Mucosa of rectum (tissue), 2 donors: ENCODE results near the gene C1QA.
A peak's percentile ranks its signal among the peaks of the same experiment; 100 is the strongest.

ENCODE experiments used
- H3K27ac ChIP-seq, 2 donors: one replicate each; pipeline ENCODE4 v1.7.0; 2013; ENCODE audit warnings: inconsistent platforms in 2 of 2, low read depth in 2 of 2, low read length in 2 of 2
- H3K27me3 ChIP-seq, 2 donors: one replicate each; pipeline ENCODE4 v1.7.0; 2013; ENCODE audit warnings: low read length in 2 of 2; ENCODE audit not compliant: control insufficient read depth in 2 of 2, insufficient read depth in 2 of 2
- H3K36me3 ChIP-seq, 2 donors: one replicate each; pipeline ENCODE4 v1.7.0; 2013; ENCODE audit warnings: low read length in 2 of 2; ENCODE audit not compliant: control insufficient read depth in 2 of 2, insufficient read depth in 2 of 2
- H3K4me1 ChIP-seq, 2 donors: one replicate each; pipeline ENCODE4 v1.7.0; 2013; ENCODE audit warnings: low read length in 2 of 2, mild to moderate bottlenecking in 1 of 2; ENCODE audit not compliant: control insufficient read depth in 2 of 2, insufficient read depth in 2 of 2
- H3K4me3 ChIP-seq, 2 donors: one replicate each; pipeline ENCODE4 v1.7.0; 2013; ENCODE audit warnings: low read length in 2 of 2
- H3K9ac ChIP-seq, 2 donors: one replicate each; pipeline ENCODE4 v1.7.0; 2013; ENCODE audit warnings: low read length in 2 of 2, low read depth in 1 of 2, mild to moderate bottlenecking in 1 of 2
- H3K9me3 ChIP-seq, 2 donors: one replicate each; pipeline ENCODE4 v1.7.0; 2013; ENCODE audit warnings: low read length in 2 of 2; ENCODE audit not compliant: control insufficient read depth in 2 of 2
- donor health status: healthy.
- donor health status: Normal muscosa, but diverticular disease.

Gene C1QA

DNA sequence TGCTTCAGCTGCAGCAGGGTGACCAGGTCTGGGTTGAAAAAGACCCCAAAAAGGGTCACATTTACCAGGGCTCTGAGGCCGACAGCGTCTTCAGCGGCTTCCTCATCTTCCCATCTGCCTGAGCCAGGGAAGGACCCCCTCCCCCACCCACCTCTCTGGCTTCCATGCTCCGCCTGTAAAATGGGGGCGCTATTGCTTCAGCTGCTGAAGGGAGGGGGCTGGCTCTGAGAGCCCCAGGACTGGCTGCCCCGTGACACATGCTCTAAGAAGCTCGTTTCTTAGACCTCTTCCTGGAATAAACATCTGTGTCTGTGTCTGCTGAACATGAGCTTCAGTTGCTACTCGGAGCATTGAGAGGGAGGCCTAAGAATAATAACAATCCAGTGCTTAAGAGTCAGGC, 2.9 kb downstream of the C1QA start:
- Histone ChIP-seq H3K4me3 (peak overlapping the region in 1 of 2 donors; percentile 20), H3K9me3 (no peaks in the 10 kb centered on the region), H3K36me3 (no peaks in the 10 kb centered on the region), H3K4me1 (no peaks in the 10 kb centered on the region), H3K27me3 (peaks cover 2 to 4% of the 10 kb centered on the region in 2 donors), H3K27ac (no peak overlapping the region), H3K9ac (no peak overlapping the region)

DNA sequence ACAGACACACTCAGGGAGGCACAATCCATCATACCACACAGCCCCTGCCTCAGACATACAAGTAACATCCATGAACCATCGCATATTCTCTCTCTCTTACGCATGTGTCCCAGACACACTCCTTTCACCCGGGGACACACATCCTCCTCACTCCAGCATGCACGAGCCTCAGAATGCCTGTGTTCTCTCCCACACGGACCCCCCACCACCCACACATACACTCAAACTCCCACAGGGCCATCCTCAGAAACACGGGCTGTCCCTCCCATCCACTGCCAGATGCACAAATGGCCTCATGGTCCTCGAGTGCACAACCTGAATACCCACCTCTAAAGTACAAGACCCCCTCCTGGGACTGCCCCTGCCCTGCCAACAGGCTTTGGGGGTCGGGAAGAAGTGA, 4.8 kb downstream of the C1QA start:
- Histone ChIP-seq H3K9me3 (no peaks in the 10 kb centered on the region), H3K27ac (no peak overlapping the region), H3K9ac (no peak overlapping the region), H3K4me1 (no peaks in the 10 kb centered on the region), H3K36me3 (no peaks in the 10 kb centered on the region), H3K4me3 (no peak overlapping the region), H3K27me3 (peaks cover 2 to 4% of the 10 kb centered on the region in 2 donors)

DNA sequence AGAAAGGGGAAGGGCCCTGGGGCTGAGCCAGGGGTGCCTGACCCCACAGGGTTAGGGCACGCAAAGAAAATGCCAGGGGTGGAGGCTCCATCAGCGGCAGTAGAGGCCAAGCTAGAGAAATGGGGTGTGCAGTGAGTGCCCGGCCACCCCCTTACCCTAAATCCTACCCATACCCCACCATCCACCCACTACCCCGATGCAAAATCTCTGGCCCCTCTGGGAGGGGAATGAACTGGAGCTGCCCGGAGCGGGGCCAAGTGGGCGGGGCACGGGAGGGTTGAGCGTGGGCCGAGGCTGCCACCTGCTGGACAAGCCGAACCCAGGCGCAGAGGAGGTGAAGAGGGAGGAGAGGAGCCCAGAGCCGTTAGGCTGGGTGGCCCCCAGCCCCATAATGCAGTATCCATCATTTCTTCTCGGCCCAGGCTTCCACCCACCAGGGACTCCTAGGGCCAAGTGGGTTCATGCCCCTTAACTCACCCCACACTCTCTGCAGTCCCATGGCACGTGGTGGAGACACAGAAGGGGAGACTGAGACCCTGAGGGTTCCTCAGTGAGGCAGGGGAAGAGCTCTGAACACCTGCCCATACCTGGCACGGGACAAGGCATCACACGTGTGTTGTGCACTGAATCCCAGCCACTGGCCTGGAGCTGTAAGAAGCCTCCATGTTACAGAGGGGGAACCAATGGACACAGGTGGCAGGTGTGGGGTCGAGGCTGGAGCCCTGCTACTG, 5.6 kb downstream of the C1QA start:
- H3K9me3 ChIP-seq = no peaks in the 10 kb centered on the region
- H3K36me3 ChIP-seq = no peaks in the 10 kb centered on the region
- no peaks in the 10 kb centered on the region for H3K4me1 ChIP-seq
- H3K4me3 ChIP-seq = no peak overlapping the region
- peaks cover 2 to 4% of the 10 kb centered on the region in 2 donors for H3K27me3 ChIP-seq
- no peak overlapping the region for H3K9ac ChIP-seq
- H3K27ac ChIP-seq = no peak overlapping the region

DNA sequence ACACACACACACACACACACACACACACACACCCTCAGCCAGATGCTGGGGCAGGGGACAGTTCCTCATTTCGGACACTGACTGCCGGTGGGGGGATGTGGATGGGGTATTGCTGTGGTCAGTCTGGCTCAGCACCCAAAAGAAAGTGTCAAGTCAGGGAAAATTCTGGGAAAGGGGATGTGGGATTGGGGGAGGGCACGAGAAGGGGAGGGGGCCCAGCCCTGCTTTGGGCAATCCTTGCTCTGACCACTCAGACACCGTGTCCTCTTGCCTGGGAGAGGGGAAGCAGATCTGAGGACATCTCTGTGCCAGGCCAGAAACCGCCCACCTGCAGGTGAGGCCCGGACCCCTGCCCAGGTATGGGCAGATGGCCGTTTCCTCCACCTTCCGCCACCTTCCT, 7.0 kb downstream of the C1QA start, which contains the start of gene C1QC:
TSS of gene C1QC (plus strand) at position 253 of the 400 bp plus-strand sequence. CDS start 391 bp downstream, outside the sequence.
- Histone ChIP-seq H3K4me3 (peak within 1 kb of the TSS; percentile 17 to 31), H3K27ac (peak within 1 kb of the TSS; percentile 61 to 63), H3K4me1 (no peaks in the 10 kb centered on the region), H3K9ac (peak within 1 kb of the TSS in 1 of 2 donors; percentile 34), H3K9me3 (no peaks in the 10 kb centered on the region), H3K36me3 (no peaks in the 10 kb centered on the region), H3K27me3 (peaks cover 0 to 2% of the 10 kb centered on the region in 2 donors)

DNA sequence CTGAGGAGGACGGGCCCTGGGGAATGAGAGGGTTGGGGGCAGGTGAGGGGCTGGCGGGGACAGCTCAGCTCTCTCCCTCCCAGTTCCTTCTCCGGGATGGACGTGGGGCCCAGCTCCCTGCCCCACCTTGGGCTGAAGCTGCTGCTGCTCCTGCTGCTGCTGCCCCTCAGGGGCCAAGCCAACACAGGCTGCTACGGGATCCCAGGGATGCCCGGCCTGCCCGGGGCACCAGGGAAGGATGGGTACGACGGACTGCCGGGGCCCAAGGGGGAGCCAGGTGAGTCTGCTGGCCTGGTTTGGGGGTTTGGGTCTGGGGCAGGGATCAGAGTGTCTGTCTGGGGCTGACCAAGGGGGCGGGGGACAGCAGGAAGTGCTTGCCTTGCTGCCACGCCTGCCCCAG, 7.5 kb downstream of the C1QA start:
- Histone ChIP-seq H3K9me3 (no peaks in the 10 kb centered on the region), H3K4me3 (peak overlapping the region; percentile 17 to 31), H3K4me1 (no peaks in the 10 kb centered on the region), H3K27me3 (peaks cover 0 to 2% of the 10 kb centered on the region in 2 donors), H3K36me3 (no peaks in the 10 kb centered on the region), H3K27ac (peak overlapping the region; percentile 61 to 63), H3K9ac (peak overlapping the region in 1 of 2 donors; percentile 34)

DNA sequence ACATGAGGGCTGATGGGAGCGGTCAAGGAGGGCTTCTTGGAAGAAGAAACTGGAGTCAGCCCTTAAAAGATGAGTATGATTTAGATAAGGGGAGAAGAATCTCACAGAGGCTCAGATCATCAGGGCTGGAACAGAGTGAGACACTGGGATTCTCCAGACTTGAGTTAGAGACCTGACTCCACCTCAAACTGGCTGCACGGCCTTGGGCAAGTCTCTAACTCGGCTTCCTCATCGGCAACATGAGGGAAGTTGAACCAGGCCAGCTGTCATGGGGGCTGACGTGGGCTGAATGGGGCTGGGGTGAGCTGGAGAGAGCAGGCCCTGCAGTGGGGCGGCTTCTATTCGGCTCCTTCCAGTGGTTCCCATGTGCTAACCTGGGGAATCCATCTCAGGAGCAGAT, 9.5 kb downstream of the C1QA start:
- peaks cover 0 to 2% of the 10 kb centered on the region in 2 donors for H3K27me3 ChIP-seq
- no peaks in the 10 kb centered on the region for H3K9me3 ChIP-seq
- H3K36me3 ChIP-seq = no peaks in the 10 kb centered on the region
- peak overlapping the region; percentile 3 to 11 for H3K27ac ChIP-seq
- H3K9ac ChIP-seq = no peak overlapping the region
- no peak overlapping the region for H3K4me3 ChIP-seq
- H3K4me1 ChIP-seq = no peaks in the 10 kb centered on the region

DNA sequence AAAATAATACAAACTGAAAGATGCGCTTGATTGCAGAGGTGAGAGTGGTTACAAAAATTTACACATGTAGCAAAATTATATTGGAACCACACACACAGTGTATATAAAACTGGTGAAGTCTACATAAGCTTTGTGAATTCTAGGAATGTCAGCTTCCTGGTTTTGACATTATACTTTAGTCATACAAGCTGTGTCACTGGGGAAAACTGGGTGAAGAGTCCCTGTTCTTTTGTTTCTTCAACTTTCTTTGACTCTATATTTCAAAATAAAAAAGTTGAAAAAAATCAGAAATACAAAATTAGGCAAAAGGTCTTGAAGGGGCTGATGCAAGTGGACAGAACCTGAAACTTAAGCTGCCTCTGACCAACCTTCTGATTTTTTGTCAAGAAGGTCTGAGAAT, 10.0 kb downstream of the C1QA start:
- no peaks in the 10 kb centered on the region for H3K4me1 ChIP-seq
- no peak overlapping the region for H3K9ac ChIP-seq
- no peak overlapping the region for H3K4me3 ChIP-seq
- no peaks in the 10 kb centered on the region for H3K36me3 ChIP-seq
- H3K27me3 ChIP-seq = peaks cover 0 to under 1% of the 10 kb centered on the region in 2 donors
- no peak overlapping the region for H3K27ac ChIP-seq
- no peaks in the 10 kb centered on the region for H3K9me3 ChIP-seq

DNA sequence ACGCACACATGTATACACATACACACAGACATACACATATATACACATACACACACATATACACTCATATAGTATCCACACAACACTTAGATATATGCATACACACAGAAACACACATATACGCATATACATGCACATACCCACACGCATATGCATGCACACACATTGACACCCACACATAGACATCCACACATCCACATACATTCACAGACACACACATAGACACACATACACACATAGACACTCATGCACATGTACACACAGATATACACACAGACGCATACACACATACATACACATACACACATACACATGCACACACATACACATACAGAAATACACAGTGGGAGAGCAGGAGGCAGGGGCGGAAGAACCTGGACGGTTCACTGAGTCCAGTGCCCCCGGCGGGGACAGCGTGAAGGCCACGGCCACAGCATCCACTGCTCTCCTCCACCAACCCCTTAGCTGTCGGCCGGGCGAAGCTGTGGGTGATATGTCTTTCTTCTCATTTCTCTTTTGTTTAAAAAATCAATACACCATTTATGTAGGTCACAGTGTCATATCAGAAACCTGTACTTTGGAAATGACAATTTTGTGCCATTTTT, 13.8 kb downstream of the C1QA start:
- Histone ChIP-seq H3K27ac (no peak overlapping the region), H3K27me3 (peaks cover 0 to 7% of the 10 kb centered on the region in 2 donors), H3K9me3 (no peaks in the 10 kb centered on the region), H3K4me3 (no peak overlapping the region), H3K9ac (no peak overlapping the region), H3K4me1 (no peaks in the 10 kb centered on the region), H3K36me3 (no peaks in the 10 kb centered on the region)

DNA sequence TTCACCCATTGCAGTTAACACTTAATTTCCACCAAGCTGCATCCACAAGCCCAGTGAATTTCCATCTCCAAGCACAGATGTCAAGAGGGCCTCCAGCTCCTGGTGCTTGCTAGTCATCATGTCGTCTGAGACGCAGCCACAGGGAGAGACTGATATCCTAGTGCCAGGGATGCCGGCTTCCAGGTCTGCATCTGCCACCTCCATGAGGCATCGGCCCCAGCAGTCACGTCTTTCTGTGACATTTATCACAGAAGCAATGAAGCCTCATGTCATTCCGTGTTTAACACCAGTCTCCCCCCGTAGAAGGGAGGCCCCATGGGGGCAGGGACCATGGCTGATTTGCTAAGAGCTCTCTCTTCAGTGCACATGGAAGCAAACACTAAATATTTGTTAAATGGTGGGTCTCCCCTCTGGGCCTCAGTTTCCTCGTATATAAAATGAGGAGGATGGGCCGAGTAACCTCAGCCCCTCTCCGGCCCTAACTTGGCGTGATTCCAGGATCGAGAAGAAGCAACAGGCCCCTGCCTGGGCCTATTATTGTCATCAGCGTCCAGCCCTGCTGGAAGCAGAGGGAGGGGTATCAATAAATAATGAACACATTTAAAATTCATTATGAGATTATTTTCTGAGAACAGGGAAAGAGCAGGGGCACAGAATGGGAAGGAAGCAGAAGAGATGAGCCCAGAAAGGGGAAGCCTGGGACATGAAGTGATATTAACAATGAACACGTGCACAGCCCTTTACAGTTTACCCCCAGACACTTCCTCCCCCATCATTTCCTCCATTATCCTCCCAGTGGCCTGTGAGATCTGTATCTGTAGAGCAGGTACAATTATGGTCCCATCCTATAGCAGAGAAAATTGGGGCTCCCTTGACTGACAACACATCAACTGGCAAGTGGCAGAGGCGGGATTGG, 15.8 kb downstream of the C1QA start:
- Histone ChIP-seq H3K27me3 (peaks cover 3 to 7% of the 10 kb centered on the region in 2 donors), H3K9ac (no peak overlapping the region), H3K27ac (no peak overlapping the region), H3K9me3 (no peaks in the 10 kb centered on the region), H3K4me1 (no peaks in the 10 kb centered on the region), H3K36me3 (no peaks in the 10 kb centered on the region), H3K4me3 (no peak overlapping the region)
